HUES48 (cell line): ENCODE measurements around the gene PSMD14.

Experiments
- H3K27ac ChIP-seq: one replicate; pipeline ENCODE4 v1.7.0; 2013; ENCODE audit warnings: low read depth, low read length, inconsistent platforms
- H3K27me3 ChIP-seq: 2 replicates; pipeline ENCODE4 v1.6.1; 2013; ENCODE audit warnings: mild to moderate bottlenecking, low read length; ENCODE audit not compliant: control insufficient read depth, insufficient read depth
- H3K36me3 ChIP-seq: 2 replicates; pipeline ENCODE4 v1.6.1; 2013; ENCODE audit warnings: low read length; ENCODE audit not compliant: control insufficient read depth, insufficient read depth
- H3K4me1 ChIP-seq: 2 replicates; pipeline ENCODE4 v1.6.1; 2013; ENCODE audit warnings: mild to moderate bottlenecking, low read length; ENCODE audit not compliant: control insufficient read depth, insufficient read depth
- H3K4me3 ChIP-seq: 2 replicates; pipeline ENCODE4 v1.5.1; 2013; ENCODE audit warnings: mild to moderate bottlenecking, low read depth, low read length
- H3K9ac ChIP-seq: 2 replicates; pipeline ENCODE4 v1.6.1; 2013; ENCODE audit warnings: mild to moderate bottlenecking, low read depth, low read length, moderate library complexity
- H3K9me3 ChIP-seq: 2 replicates; pipeline ENCODE4 v1.6.1; 2013; ENCODE audit warnings: low read length; ENCODE audit not compliant: control insufficient read depth, insufficient read depth

Gene PSMD14

DNA sequence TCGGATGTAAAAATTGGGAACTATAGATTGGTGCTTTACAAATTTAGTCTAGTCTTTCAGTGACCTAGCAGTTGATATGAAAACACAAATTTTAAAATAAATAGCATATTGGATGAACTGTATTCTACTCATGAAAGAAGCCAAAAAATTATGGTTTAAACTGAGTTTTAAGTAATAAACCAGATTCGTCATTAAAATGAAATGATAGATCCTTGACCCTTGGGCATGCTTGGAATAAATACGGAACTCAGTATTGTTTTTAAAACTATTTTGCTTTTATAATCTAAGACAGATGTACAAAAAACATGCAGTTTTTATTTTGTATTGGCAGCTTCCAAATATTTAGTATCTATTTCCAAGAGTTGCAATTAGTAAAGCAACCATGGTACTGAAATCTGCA is 73.3 kb downstream of the PSMD14 start:
- H3K4me1 ChIP-seq: no peaks in the 10 kb centered on the region
- H3K9ac ChIP-seq: no peak overlapping the region
- no peak overlapping the region for H3K4me3 ChIP-seq
- no peaks in the 10 kb centered on the region for H3K9me3 ChIP-seq
- H3K27me3 ChIP-seq: no peaks in the 10 kb centered on the region
- peaks cover 18% of the 10 kb centered on the region; the same call in 1 of the 2 replicates for H3K36me3 ChIP-seq
- no peak overlapping the region for H3K27ac ChIP-seq

DNA sequence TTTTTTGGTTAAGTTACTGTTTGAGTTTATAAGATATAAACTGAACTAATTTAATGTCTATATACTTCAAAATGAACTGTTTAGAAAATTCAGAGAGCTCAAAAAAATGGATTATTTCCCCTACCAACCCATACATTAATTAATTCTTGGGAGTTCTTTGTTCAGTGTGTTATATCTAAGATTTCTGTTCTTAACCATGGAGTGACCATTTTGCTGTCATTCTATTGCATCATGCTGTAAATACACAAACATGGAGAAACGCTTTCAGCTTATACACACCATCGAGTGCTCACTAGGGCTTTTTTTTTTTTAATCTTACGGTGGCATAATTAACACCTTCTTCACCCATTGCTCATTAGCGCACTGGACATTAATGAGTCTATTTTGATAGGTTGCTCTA is 74.5 kb downstream of the PSMD14 start:
- Histone ChIP-seq H3K4me1 (no peaks in the 10 kb centered on the region), H3K9me3 (no peaks in the 10 kb centered on the region), H3K9ac (no peak overlapping the region), H3K27me3 (no peaks in the 10 kb centered on the region), H3K36me3 (peaks cover 14% of the 10 kb centered on the region; the same call in 1 of the 2 replicates), H3K4me3 (no peak overlapping the region), H3K27ac (no peak overlapping the region)

DNA sequence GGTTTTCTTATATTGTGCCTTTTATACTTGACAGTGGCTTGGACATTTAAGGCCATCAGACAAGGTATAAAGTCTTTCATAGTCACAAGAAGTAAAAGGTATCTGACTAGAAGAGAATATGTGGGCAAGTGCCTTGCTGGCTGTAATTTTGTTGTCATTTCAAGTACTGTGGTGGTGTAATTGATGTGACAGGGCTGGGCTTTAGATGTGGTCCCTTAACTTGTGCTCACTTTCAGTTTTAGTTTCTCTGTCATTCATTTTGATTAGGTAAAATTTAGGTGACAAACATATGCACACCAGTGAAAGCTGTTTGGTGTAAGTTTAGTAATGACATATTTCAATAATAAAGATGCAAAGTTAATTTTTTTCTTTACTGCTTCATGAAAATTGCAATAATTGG is 76.6 kb downstream of the PSMD14 start:
- Histone ChIP-seq H3K4me1 (no peaks in the 10 kb centered on the region), H3K36me3 (peaks cover 23% of the 10 kb centered on the region; the same call in 1 of the 2 replicates)

DNA sequence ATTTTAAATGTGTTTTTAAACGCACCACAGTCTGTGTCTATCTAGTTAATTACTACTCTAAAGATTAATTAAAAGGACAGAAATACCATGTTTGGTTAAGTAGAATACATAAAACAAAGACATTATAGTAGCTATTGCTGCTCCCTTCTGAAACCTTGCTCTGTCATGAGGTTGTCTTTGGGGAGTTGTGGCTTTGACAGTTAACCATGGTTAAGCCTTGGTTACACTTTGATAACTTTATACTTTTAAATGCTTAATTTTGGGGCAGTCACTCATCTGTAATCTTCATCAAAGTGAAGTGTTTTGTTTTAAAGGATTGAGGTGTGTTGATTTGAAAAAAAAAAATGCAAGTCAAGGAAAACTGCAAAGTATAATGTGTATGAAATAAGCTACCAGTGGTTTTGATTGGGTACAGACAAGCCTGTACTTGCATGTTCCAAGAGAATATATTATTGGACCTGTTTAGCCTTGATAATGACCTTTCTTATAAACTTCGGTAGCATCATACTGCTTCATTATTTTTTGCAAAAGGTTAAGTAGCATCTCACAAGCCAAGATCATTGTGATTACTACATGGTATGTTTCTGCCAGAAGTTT is 78.1 kb downstream of the PSMD14 start:
- no peak overlapping the region for H3K4me3 ChIP-seq
- no peaks in the 10 kb centered on the region for H3K4me1 ChIP-seq
- H3K36me3 ChIP-seq: peaks cover 24% of the 10 kb centered on the region; the same call in 1 of the 2 replicates
- H3K27ac ChIP-seq: no peak overlapping the region
- no peaks in the 10 kb centered on the region for H3K27me3 ChIP-seq
- no peak overlapping the region for H3K9ac ChIP-seq
- no peaks in the 10 kb centered on the region for H3K9me3 ChIP-seq

More for the DNA sequence above, 76.6 kb downstream of the PSMD14 start:
- Histone ChIP-seq H3K27ac (no peak overlapping the region), H3K9ac (no peak overlapping the region), H3K9me3 (no peaks in the 10 kb centered on the region), H3K4me3 (no peak overlapping the region), H3K27me3 (no peaks in the 10 kb centered on the region)

DNA sequence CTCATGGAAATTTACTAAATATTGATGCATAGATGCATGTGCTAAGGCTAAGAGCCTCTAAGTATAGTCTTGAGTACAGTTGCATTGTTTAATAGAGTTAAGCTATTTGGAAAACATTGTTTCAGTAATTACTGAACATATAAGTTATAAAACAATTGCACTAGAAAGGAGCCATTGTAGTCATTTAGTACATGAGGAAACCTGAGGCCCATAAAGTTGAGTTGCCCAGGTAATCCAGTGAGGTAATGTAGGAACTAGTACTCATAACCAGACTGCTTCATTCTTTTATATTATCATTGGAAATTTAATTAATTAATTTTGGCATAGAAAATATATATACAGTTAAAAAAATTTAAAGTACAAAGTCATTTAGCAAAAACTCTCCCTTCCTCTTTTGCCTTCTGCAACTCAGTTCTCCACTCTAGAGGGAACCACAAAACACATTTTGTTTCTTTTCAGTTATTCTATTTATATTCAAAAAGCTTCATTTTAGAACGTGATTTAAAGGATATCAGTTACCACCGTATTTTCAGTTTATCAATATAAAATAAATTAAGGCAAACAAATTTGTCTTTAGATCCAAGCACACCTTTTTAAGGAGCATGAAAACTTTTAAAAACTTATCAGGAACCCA is 80.0 kb downstream of the PSMD14 start:
- Histone ChIP-seq H3K36me3 (peaks cover 27% of the 10 kb centered on the region; the same call in 1 of the 2 replicates), H3K9ac (no peak overlapping the region), H3K4me3 (no peak overlapping the region), H3K4me1 (no peaks in the 10 kb centered on the region), H3K9me3 (no peaks in the 10 kb centered on the region), H3K27me3 (no peaks in the 10 kb centered on the region), H3K27ac (no peak overlapping the region)

DNA sequence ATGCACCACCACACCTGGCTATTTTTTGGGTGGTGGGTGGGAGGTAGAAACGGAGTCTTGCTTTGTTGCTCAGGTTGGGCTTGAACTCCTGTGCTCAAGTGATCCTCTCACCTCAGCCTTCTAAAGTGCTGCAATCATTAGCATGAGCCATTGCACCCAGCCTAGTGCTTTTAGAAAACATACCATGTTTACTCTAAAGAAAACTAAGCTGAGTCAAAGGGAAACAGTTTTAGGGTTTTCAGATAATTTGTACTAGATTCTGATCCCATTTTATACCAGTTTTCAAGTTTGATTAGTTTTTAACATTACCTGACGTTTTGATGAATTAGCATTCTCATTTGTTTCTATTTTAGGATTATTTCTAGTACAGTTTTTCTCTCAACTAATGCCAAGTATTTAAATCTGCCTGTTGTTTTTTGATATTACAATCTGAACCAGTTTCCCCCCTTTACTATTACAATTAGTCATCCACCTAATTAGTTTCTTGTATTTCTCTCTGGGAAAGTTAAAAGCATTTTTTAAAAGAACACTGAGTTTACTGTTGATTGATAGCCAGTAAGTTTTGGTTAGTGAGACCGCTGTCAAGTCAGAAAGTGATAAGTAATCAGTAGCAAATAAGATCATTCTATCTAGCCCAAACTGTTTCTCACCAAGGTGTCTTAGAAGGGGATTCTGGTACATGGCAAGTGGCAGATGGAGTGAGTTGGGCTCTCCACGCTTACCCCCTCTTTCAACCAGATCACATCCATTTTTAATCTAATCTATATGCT is 83.7 kb downstream of the PSMD14 start:
- H3K9me3 ChIP-seq: no peaks in the 10 kb centered on the region
- H3K27ac ChIP-seq: no peak overlapping the region
- no peak overlapping the region for H3K4me3 ChIP-seq
- no peaks in the 10 kb centered on the region for H3K27me3 ChIP-seq
- H3K9ac ChIP-seq: no peak overlapping the region
- peaks cover 13% of the 10 kb centered on the region for H3K4me1 ChIP-seq
- H3K36me3 ChIP-seq: peaks cover 39% of the 10 kb centered on the region

DNA sequence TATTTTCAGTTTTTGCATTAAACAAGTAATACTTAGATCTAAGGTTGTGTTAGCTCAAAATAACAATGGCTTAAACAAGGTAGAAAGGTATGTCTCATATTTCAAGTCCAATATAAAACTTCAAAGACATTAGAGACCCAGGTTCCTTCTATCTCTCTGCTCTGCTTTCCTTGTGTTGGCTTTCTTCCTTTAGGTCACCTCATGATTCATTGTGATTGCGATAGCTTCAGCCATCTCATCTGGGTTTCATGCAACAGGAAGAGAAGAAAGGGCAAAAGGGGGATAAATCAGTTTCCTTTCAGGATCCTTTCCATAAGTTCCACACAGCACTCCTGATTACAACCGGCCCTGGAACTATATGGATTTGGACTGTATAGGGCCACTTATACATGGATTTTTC is 91.9 kb downstream of the PSMD14 start:
- peaks cover 60% of the 10 kb centered on the region for H3K36me3 ChIP-seq
- H3K9ac ChIP-seq: no peak overlapping the region
- no peaks in the 10 kb centered on the region for H3K9me3 ChIP-seq
- no peaks in the 10 kb centered on the region for H3K27me3 ChIP-seq
- H3K27ac ChIP-seq: no peak overlapping the region
- H3K4me3 ChIP-seq: no peak overlapping the region
- H3K4me1 ChIP-seq: peaks cover 3% of the 10 kb centered on the region; the same call in 1 of the 2 replicates

DNA sequence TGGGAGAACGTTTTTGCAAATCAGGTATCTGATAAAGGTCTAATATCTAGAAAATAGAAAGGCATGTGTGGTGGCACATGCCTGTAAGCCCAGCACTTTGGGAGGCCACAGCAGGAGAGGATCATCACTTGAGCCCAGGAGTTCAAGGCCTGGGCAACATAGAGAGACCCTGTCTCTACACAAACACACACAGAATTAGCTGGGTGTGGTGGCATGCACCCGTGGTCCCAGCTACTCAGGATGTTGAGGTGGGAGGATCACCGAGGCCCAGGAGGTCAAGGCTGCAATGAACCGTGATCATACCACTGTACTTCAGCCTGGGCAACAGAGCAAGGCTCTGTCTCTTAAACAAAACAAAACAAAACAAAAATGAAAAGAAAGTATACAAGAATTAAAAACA is 94.1 kb downstream of the PSMD14 start:
- H3K36me3 ChIP-seq: peaks cover 38% of the 10 kb centered on the region
- no peak overlapping the region for H3K4me3 ChIP-seq
- no peak overlapping the region for H3K9ac ChIP-seq
- H3K9me3 ChIP-seq: no peaks in the 10 kb centered on the region
- no peaks in the 10 kb centered on the region for H3K4me1 ChIP-seq
- no peak overlapping the region for H3K27ac ChIP-seq
- no peaks in the 10 kb centered on the region for H3K27me3 ChIP-seq

DNA sequence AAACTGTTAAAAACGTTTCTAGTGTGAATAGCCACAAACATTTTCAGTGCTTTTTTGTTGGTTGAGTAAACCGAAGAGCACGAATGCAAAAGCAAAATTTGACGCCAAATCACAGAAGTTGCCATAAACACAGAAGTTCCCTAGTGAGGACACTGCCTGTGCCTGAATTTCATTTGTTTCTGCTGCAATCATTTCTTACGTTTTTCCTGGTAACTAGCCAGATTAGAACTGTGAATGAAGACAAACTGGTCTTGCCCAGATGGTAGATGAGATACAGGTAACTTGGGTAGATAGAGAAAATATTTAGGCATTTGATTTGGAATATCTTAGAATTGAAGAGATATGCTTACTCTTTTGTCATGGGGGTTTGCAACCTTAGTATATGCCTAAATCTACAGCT is 98.1 kb downstream of the PSMD14 start:
- no peak overlapping the region for H3K9ac ChIP-seq

DNA sequence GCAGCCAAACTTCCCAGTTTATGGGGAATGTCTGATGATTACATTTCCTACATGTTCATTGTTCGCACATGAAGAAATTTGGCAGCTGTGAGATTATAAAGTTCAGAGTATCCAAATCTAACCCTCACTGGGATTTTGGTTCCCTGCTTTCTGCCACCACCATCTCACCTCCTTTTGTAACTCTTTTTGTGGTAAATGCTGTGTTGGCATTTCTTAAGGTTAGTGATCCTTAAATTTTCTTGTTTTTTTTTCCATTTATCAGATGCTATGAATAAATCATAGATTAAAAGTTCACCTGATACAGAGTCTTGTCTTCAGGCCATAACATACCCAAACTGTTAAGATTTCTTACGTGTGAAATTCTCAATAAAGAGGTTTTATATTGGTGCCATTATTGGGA is 99.4 kb downstream of the PSMD14 start:
- Histone ChIP-seq H3K36me3 (peaks cover 23% of the 10 kb centered on the region), H3K4me3 (no peak overlapping the region), H3K27ac (no peak overlapping the region), H3K27me3 (peaks cover 9% of the 10 kb centered on the region), H3K4me1 (no peaks in the 10 kb centered on the region; the same call in 1 of the 2 replicates), H3K9me3 (no peaks in the 10 kb centered on the region), H3K9ac (no peak overlapping the region)

More for the DNA sequence above, 98.1 kb downstream of the PSMD14 start:
- H3K4me3 ChIP-seq: no peak overlapping the region
- H3K36me3 ChIP-seq: peaks cover 31% of the 10 kb centered on the region
- no peak overlapping the region for H3K27ac ChIP-seq
- no peaks in the 10 kb centered on the region for H3K4me1 ChIP-seq
- H3K9me3 ChIP-seq: no peaks in the 10 kb centered on the region
- H3K27me3 ChIP-seq: 0 out of 2 replicates have a peak, but pooled peaks cover 2% of the 10 kb centered on the region
